Progenitor cell of endocrine pancreas (in vitro differentiated cells): ENCODE measurements around the gene KCTD18. TPM values are rescaled to one million over a fixed set of nuclear protein-coding genes. Genes with fewer than 3 reads are reported as not detected.

Experiments
- DNase-seq: peaks from one replicate; pipeline ENCODE4 v3.0.0; 2021; ENCODE audit warnings: low spot score; ENCODE audit not compliant: unreplicated experiment
- H3K27ac Mint-ChIP-seq: 2 replicates; pipeline ENCODE4 v1.8.0; 2021; ENCODE audit warnings: mild to moderate bottlenecking, moderate library complexity, mixed read lengths
- H3K27me3 Mint-ChIP-seq: 2 replicates; pipeline ENCODE4 v1.8.0; 2021; ENCODE audit warnings: mixed read lengths
- H3K36me3 Mint-ChIP-seq: 2 replicates; pipeline ENCODE4 v1.8.0; 2022; ENCODE audit warnings: mixed read lengths; ENCODE audit not compliant: insufficient read depth
- H3K4me1 Mint-ChIP-seq: 2 replicates; pipeline ENCODE4 v1.8.0; 2021; ENCODE audit warnings: low read depth, mixed read lengths
- H3K4me3 Mint-ChIP-seq: 2 replicates; pipeline ENCODE4 v1.8.0; 2021; ENCODE audit warnings: low read depth, mild to moderate bottlenecking, moderate library complexity, mixed read lengths
- H3K9me3 Mint-ChIP-seq: 2 replicates; pipeline ENCODE4 v1.8.0; 2021; ENCODE audit warnings: low read depth, mixed read lengths
- CTCF ChIP-seq: fragments of 200-600 bp; sonication (generic); IDR thresholded peaks from one replicate; pipeline ENCODE4 v1.5.0; 2021; ENCODE audit warnings: antibody characterized with exemption, mild to moderate bottlenecking; ENCODE audit not compliant: unreplicated experiment
- total RNA-seq: library from RNA; stranded (reverse); gene quantifications from 2 replicates; pipeline ENCODE4 v1.2.1, GENCODE V29; 2021

The KCTD18 gene
- total RNA-seq, 1 donor from 2014 or later, result 7.3 TPM

- Mint-ChIP-seq H3K4me3 (no peak overlapping the region), H3K36me3 (peaks cover 11% of the 10 kb centered on the region), H3K27me3 (no peaks in the 10 kb centered on the region), H3K4me1 (no peaks in the 10 kb centered on the region), H3K9me3 (no peaks in the 10 kb centered on the region), H3K27ac (peak overlapping the region; percentile 1)
- DNase-seq, result no peak
- no peak for TF ChIP-seq CTCF
Observed at GRCh38 chr2:200453853-200454534, 55.9 kb downstream of the KCTD18 start.

GRCh38 chr2:200453142-200453852 is 56.6 kb downstream of the KCTD18 start:
- DNase-seq, result no peak
- Mint-ChIP-seq H3K36me3 (peaks cover 15% of the 10 kb centered on the region), H3K27ac (no peak overlapping the region), H3K9me3 (no peaks in the 10 kb centered on the region), H3K27me3 (no peaks in the 10 kb centered on the region), H3K4me1 (no peaks in the 10 kb centered on the region), H3K4me3 (no peak overlapping the region)
- TF ChIP-seq CTCF, result no peak

GRCh38 chr2:200452377-200452776 is 57.5 kb downstream of the KCTD18 start:
- H3K27ac Mint-ChIP-seq, result no peak overlapping the region
- H3K27me3 Mint-ChIP-seq, result no peaks in the 10 kb centered on the region
- TF ChIP-seq CTCF, result no peak
- no peaks in the 10 kb centered on the region for H3K4me1 Mint-ChIP-seq
- DNase-seq, result no peak
- peaks cover 15% of the 10 kb centered on the region for H3K36me3 Mint-ChIP-seq
- no peak overlapping the region for H3K4me3 Mint-ChIP-seq
- no peaks in the 10 kb centered on the region for H3K9me3 Mint-ChIP-seq

GRCh38 chr2:200451511-200451910 is 58.4 kb downstream of the KCTD18 start:
- Mint-ChIP-seq H3K4me1 (no peaks in the 10 kb centered on the region), H3K27me3 (no peaks in the 10 kb centered on the region), H3K9me3 (no peaks in the 10 kb centered on the region), H3K27ac (no peak overlapping the region), H3K4me3 (no peak overlapping the region), H3K36me3 (peaks cover 16% of the 10 kb centered on the region)
- TF ChIP-seq CTCF, result no peak
- no peak for DNase-seq

- no peaks in the 10 kb centered on the region for H3K4me1 Mint-ChIP-seq
- no peak for TF ChIP-seq CTCF
- H3K36me3 Mint-ChIP-seq, result peaks cover 16% of the 10 kb centered on the region
- no peak overlapping the region for H3K27ac Mint-ChIP-seq
- H3K27me3 Mint-ChIP-seq, result no peaks in the 10 kb centered on the region
- H3K9me3 Mint-ChIP-seq, result no peaks in the 10 kb centered on the region
- no peak overlapping the region for H3K4me3 Mint-ChIP-seq
- no peak for DNase-seq
Observed at GRCh38 chr2:200450288-200450687, 59.6 kb downstream of the KCTD18 start.
